Measurements from ENCODE around the gene NAA15.

Gene NAA15

GRCh38 chr4:139469216-139469615, 167.9 kb downstream of the NAA15 start:
- TF ChIP-seq GATA2 (IDR thresholded peaks at IDR 0.05; ENCODE audit: low read depth, low read length), result no peak
- TF ChIP-seq GATA3 (IDR thresholded peaks at IDR 0.05; ENCODE audit: low read depth, low read length), result no peak

Measured in SH-SY5Y (cell line).